Thymus (tissue), 11 donors: ENCODE data around the gene SLC39A1. TPM values are rescaled to one million over a fixed set of nuclear protein-coding genes. Genes with fewer than 3 reads are reported as not detected.

Source experiments
- DNase-seq, 9 donors: peaks; one replicate each; pipeline ENCODE4 v3.0.0-alpha.2; 2013; ENCODE audit warnings: low spot score in 9 of 9, low read depth in 6 of 9, missing footprints in 1 of 9
- H3K27ac ChIP-seq, 2 donors: one replicate each; pipeline ENCODE4 v1.5.1; 2013; ENCODE audit warnings: control low read depth in 1 of 2, low read depth in 1 of 2, low read length in 1 of 2, mild to moderate bottlenecking in 1 of 2, moderate library complexity in 1 of 2
- H3K27me3 ChIP-seq, 2 donors: one replicate each; pipeline ENCODE4 v1.5.1; 2013; ENCODE audit warnings: low read length in 1 of 2; ENCODE audit not compliant: control insufficient read depth in 2 of 2, insufficient read depth in 1 of 2
- H3K36me3 ChIP-seq, 2 donors: one replicate each; pipeline ENCODE4 v1.5.1; 2013; ENCODE audit warnings: low read length in 1 of 2, mild to moderate bottlenecking in 1 of 2, moderate library complexity in 1 of 2; ENCODE audit not compliant: control insufficient read depth in 2 of 2, insufficient read depth in 2 of 2
- H3K4me1 ChIP-seq, 2 donors: one replicate each; pipeline ENCODE4 v1.5.1; 2013; ENCODE audit warnings: low read length in 2 of 2; ENCODE audit not compliant: control insufficient read depth in 2 of 2, insufficient read depth in 2 of 2
- H3K4me3 ChIP-seq, 2 donors: one replicate each; pipeline ENCODE4 v1.5.1; 2013; ENCODE audit warnings: low read length in 2 of 2, control low read depth in 1 of 2, mild to moderate bottlenecking in 1 of 2
- H3K9me3 ChIP-seq, 2 donors: one replicate each; pipeline ENCODE4 v1.5.1; 2013; ENCODE audit warnings: low read length in 1 of 2, mild to moderate bottlenecking in 1 of 2; ENCODE audit not compliant: control insufficient read depth in 2 of 2, insufficient read depth in 1 of 2
- WGBS: extraction: QIAGEN DNeasy Blood & Tissue Kit; methylation state at CpG from one replicate; pipeline ENCODE4 v1.1.7; 2013; 5-methylcytosine and 5-hydroxymethylcytosine counted together
- polyA plus RNA-seq: library from polyadenylated mRNA; stranded (reverse); fragments of 200-250 nt; gene quantifications from one replicate; pipeline ENCODE4 v1.2.3, GENCODE V29; 2013
- total RNA-seq: library from RNA; stranded (reverse); fragments of 120-200 nt; gene quantifications from one replicate; pipeline ENCODE4 v1.2.4, GENCODE V29; 2013
- donor health status: healthy.

SLC39A1 gene
- total and polyA plus RNA-seq, 2 donors = 33.8 to 44.9 TPM

- Histone ChIP-seq H3K27ac (peak within 1 kb of the TSS; percentile 87 to 89), H3K27me3 (no peaks in the 10 kb centered on the region), H3K4me3 (peak within 1 kb of the TSS; percentile 83 to 92), H3K4me1 (peaks cover 11 to 26% of the 10 kb centered on the region in 2 donors), H3K36me3 (peaks cover 56 to 67% of the 10 kb centered on the region in 2 donors), H3K9me3 (no peaks in the 10 kb centered on the region)
- WGBS = 10% methylated on average over 28 of the region's 28 CpGs
- DNase-seq = peak in 3 of 9 donors; percentile 72 to 80 (median 73)
These were observed 16.6 kb downstream of the SLC39A1 start, which contains the start of gene DENND4B for GRCh38 chr1:153946622-153947241. DENND4B (minus strand) TSS chr1:153946718; CDS start chr1:153944374, 2,344 bp downstream.

GRCh38 chr1:153945795-153946621 is 17.3 kb downstream of the SLC39A1 start:
- Histone ChIP-seq H3K9me3 (no peaks in the 10 kb centered on the region), H3K27ac (peak overlapping the region; percentile 87 to 89), H3K4me3 (peak overlapping the region; percentile 83 to 92), H3K4me1 (peaks cover 11 to 26% of the 10 kb centered on the region in 2 donors), H3K36me3 (peaks cover 52 to 67% of the 10 kb centered on the region in 2 donors), H3K27me3 (no peaks in the 10 kb centered on the region)
- under 1% methylated on average over 95 of the region's 95 CpGs for WGBS
- peak in 3 of 9 donors; percentile 60 to 71 (median 60) for DNase-seq

GRCh38 chr1:153945131-153945794 is 18.1 kb downstream of the SLC39A1 start:
- peak in 3 of 9 donors; percentile 70 to 87 (median 76) for DNase-seq
- Histone ChIP-seq H3K9me3 (no peaks in the 10 kb centered on the region), H3K4me1 (peaks cover 11 to 26% of the 10 kb centered on the region in 2 donors), H3K36me3 (peaks cover 57 to 67% of the 10 kb centered on the region in 2 donors), H3K27ac (peak overlapping the region; percentile 87 to 89), H3K4me3 (peak overlapping the region; percentile 83 to 92), H3K27me3 (no peaks in the 10 kb centered on the region)
- WGBS = 2% methylated on average over 12 of the region's 12 CpGs

- peak overlapping the region; percentile 87 to 89 for H3K27ac ChIP-seq
- H3K9me3 ChIP-seq = no peaks in the 10 kb centered on the region
- peaks cover 11 to 26% of the 10 kb centered on the region in 2 donors for H3K4me1 ChIP-seq
- peaks cover 58 to 67% of the 10 kb centered on the region in 2 donors for H3K36me3 ChIP-seq
- peak overlapping the region; percentile 83 to 92 for H3K4me3 ChIP-seq
- no peak for DNase-seq
- 20% methylated on average over 3 of the region's 3 CpGs for WGBS
- no peaks in the 10 kb centered on the region for H3K27me3 ChIP-seq
These were observed 18.6 kb downstream of the SLC39A1 start for GRCh38 chr1:153944827-153945117.

- peaks cover 11 to 26% of the 10 kb centered on the region in 2 donors for H3K4me1 ChIP-seq
- DNase-seq = no peak
- H3K27ac ChIP-seq = peak overlapping the region; percentile 32 to 89
- WGBS = 93% methylated on average over 15 of the region's 15 CpGs
- H3K9me3 ChIP-seq = no peaks in the 10 kb centered on the region
- H3K27me3 ChIP-seq = no peaks in the 10 kb centered on the region
- H3K4me3 ChIP-seq = peak overlapping the region; percentile 83 to 92
- peaks cover 59 to 69% of the 10 kb centered on the region in 2 donors for H3K36me3 ChIP-seq
These were observed 19.1 kb downstream of the SLC39A1 start for GRCh38 chr1:153944005-153944826.

GRCh38 chr1:153942766-153943549 is 20.4 kb downstream of the SLC39A1 start:
- H3K27me3 ChIP-seq = no peaks in the 10 kb centered on the region
- H3K27ac ChIP-seq = no peak overlapping the region
- no peak for DNase-seq
- H3K36me3 ChIP-seq = peaks cover 50 to 62% of the 10 kb centered on the region in 2 donors
- no peak overlapping the region for H3K4me3 ChIP-seq
- no peaks in the 10 kb centered on the region for H3K9me3 ChIP-seq
- 95% methylated on average over 11 of the region's 11 CpGs for WGBS
- peaks cover 11 to 26% of the 10 kb centered on the region in 2 donors for H3K4me1 ChIP-seq

DNA sequence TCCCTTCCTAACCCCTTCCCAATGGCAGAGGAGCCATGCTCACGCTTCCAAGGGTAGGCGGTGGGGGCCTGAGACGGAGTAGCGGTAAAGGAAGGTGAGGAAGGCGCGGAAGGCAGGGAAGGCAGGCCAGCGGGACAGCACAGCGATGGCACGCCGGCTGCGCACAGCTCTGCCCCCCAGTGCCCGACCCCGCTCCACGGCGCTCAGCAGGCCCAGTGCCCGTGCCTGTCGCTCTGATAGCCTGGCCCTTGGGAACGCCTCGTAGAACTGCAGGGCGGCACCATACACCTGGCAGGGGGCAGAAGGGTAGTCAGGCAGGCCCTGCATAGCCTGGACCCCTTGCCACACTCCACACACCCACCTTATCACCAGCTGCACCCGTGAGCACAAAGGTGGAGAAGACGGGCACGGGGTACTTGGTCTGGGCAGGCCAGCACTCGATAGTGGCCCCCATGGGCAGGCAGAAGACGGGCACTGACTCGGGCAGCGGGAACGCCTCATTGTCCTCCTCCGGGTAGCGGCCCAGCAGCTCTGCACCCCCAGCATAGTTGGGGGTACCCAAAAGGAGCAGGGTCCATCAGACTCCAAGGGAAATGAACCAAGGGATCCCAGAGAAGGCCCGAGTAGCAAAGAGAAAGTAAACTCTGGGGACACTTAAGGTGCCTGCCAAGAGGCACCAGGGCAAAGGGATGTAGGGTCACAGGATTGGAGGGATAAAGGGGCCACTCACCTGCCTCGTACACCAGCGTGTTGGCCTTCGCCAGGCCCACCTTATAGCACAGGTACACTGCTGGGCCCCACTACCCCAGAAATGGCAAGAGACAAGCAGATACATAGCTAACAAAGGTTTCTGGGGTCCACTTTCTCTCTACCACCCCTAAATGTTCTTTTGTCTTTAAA is 21.3 kb downstream of the SLC39A1 start:
- peaks cover 50 to 62% of the 10 kb centered on the region in 2 donors for H3K36me3 ChIP-seq

More for the DNA sequence above, 21.3 kb downstream of the SLC39A1 start:
- DNase-seq = no peak
- no peak overlapping the region for H3K27ac ChIP-seq
- no peaks in the 10 kb centered on the region for H3K27me3 ChIP-seq
- no peaks in the 10 kb centered on the region for H3K9me3 ChIP-seq
- H3K4me3 ChIP-seq = no peak overlapping the region
- peaks cover 11 to 24% of the 10 kb centered on the region in 2 donors for H3K4me1 ChIP-seq
- 96% methylated on average over 34 of the region's 34 CpGs for WGBS
